Endothelial cell of umbilical vein (primary cell): ENCODE measurements around the gene LPP. TPM values are rescaled to one million over a fixed set of nuclear protein-coding genes. Genes with fewer than 3 reads are reported as not detected.

Source experiments
- BruUV-seq: library from RNA; stranded (reverse); fragments of 400-500 nt; replicated peaks from 2 replicates; lab custom pipeline; 2021; lab: Mats Ljungman, UMichigan
- CTCF ChIA-PET: fragments of 300-600, 350-600 bp; sonication (Branson Sonifier 250); formaldehyde crosslinking; loops from one replicate; lab custom pipeline; 2021; ENCODE audit warnings: antibody characterized with exemption, inconsistent platforms; lab: Charles Lee
- POLR2A ChIA-PET: fragments of 300-600, 350-600 bp; sonication (Branson Sonifier 250); formaldehyde crosslinking; loops from one replicate; lab custom pipeline; 2021; ENCODE audit warnings: antibody characterized with exemption, inconsistent platforms; lab: Charles Lee
- DNase-seq: peaks from one replicate; pipeline ENCODE4 v3.0.0-alpha.2; 2011; ENCODE audit warnings: low read depth, low spot score
- FAIRE-seq: peaks from 2 replicates; lab custom pipeline; 2011; peaks lifted over from hg19 to GRCh38; lab: Jason Lieb, UNC
- H2AFZ ChIP-seq: 2 replicates; pipeline ENCODE4 v1.6.0; 2012; ENCODE audit warnings: low read depth, low read length, control low read depth, inconsistent platforms
- H3K27ac ChIP-seq: 2 replicates; pipeline ENCODE4 v1.5.1; 2011; ENCODE audit warnings: low read depth, mild to moderate bottlenecking, control low read depth, low read length, moderate library complexity; ENCODE audit not compliant: insufficient read depth
- H3K27me3 ChIP-seq, 2 experiments: 2 replicates each; pipeline versions ENCODE4 v1.6.0 to v1.6.1; 2011; ENCODE audit warnings: low read length in 2 of 2, mixed read lengths in 1 of 2; ENCODE audit not compliant: control insufficient read depth in 2 of 2, insufficient read depth in 2 of 2
- H3K36me3 ChIP-seq, 2 experiments: 2 replicates in 1 of 2; 3 replicates in 1 of 2; pipeline ENCODE4 v1.5.1; 2011; ENCODE audit warnings: low read length in 2 of 2, mild to moderate bottlenecking in 1 of 2, moderate library complexity in 1 of 2; ENCODE audit not compliant: control insufficient read depth in 2 of 2, insufficient read depth in 2 of 2; ENCODE audit errors: extremely low read depth in 1 of 2
- H3K4me1 ChIP-seq: 3 replicates; pipeline ENCODE4 v1.5.1; 2011; ENCODE audit warnings: mild to moderate bottlenecking, low read length; ENCODE audit not compliant: control insufficient read depth, insufficient read depth; ENCODE audit errors: extremely low read depth
- H3K4me2 ChIP-seq: 2 replicates; pipeline ENCODE4 v1.6.1; 2011; ENCODE audit warnings: low read length, control low read depth, mixed read lengths; ENCODE audit not compliant: insufficient read depth
- H3K4me3 ChIP-seq, 3 experiments: fragments of 200-600 bp in 1 of 3; sonication (generic), shearing (Covaris generic) in 1 of 3; replicated peaks in 1 of 3; 2 replicates each; pipeline ENCODE4 v1.5.1; 2011 to 2016; ENCODE audit warnings: control low read depth in 3 of 3, low read length in 3 of 3, mild to moderate bottlenecking in 2 of 3, inconsistent platforms in 1 of 3, low read depth in 1 of 3, moderate library complexity in 1 of 3; ENCODE audit not compliant: insufficient read depth in 1 of 3
- H3K79me2 ChIP-seq: 2 replicates; pipeline ENCODE4 v1.6.0; 2012; ENCODE audit warnings: low read length, inconsistent platforms; ENCODE audit not compliant: control insufficient read depth, insufficient read depth
- H3K9ac ChIP-seq: replicated peaks from 2 replicates; pipeline ENCODE3; 2011; ENCODE audit warnings: low read length, control low read depth; ENCODE audit not compliant: insufficient read depth; ENCODE audit errors: extremely low read depth
- H3K9me1 ChIP-seq: replicated peaks from 3 replicates; pipeline ENCODE4 v1.6.0; 2011; ENCODE audit warnings: mild to moderate bottlenecking, low read length; ENCODE audit not compliant: control insufficient read depth, insufficient read depth; ENCODE audit errors: extremely low read depth
- H3K9me3 ChIP-seq: replicated peaks from 2 replicates; pipeline ENCODE4 v1.5.1; 2012; ENCODE audit warnings: low read length, inconsistent platforms; ENCODE audit not compliant: control insufficient read depth, insufficient read depth
- H4K20me1 ChIP-seq: replicated peaks from 2 replicates; pipeline ENCODE3; 2011; ENCODE audit warnings: mild to moderate bottlenecking, low read length; ENCODE audit not compliant: control insufficient read depth, insufficient read depth; ENCODE audit errors: extremely low read depth
- EZH2 ChIP-seq: IDR thresholded peaks from 2 replicates; pipeline ENCODE4 v1.6.1; 2012; ENCODE audit warnings: borderline replicate concordance, low read depth, mild to moderate bottlenecking, moderate library complexity, low read length, inconsistent platforms; ENCODE audit not compliant: severe bottlenecking
- FOS ChIP-seq: IDR thresholded peaks from 2 replicates; pipeline ENCODE4 v1.6.1; 2011; ENCODE audit warnings: mild to moderate bottlenecking, low read length, moderate library complexity, borderline replicate concordance; ENCODE audit not compliant: insufficient read depth
- GATA2 ChIP-seq: IDR thresholded peaks from 2 replicates; pipeline ENCODE4 v1.7.0; 2011; ENCODE audit warnings: low read depth, mild to moderate bottlenecking, moderate library complexity, mixed read lengths, low read length; ENCODE audit not compliant: insufficient read length, insufficient read depth
- JUN ChIP-seq: IDR thresholded peaks from 2 replicates; pipeline ENCODE4 v1.6.1; 2011; ENCODE audit warnings: borderline replicate concordance, low read depth; ENCODE audit not compliant: insufficient read length, insufficient read depth
- MYC ChIP-seq: IDR thresholded peaks from one replicate; pipeline ENCODE4 v1.6.1; 2011; ENCODE audit warnings: mild to moderate bottlenecking, low read depth, low read length
- POLR2A ChIP-seq: IDR thresholded peaks from 2 replicates; pipeline ENCODE4 v1.6.1; 2012; ENCODE audit warnings: low read depth, mild to moderate bottlenecking, control low read depth, low read length
- POLR2AphosphoS5 ChIP-seq: IDR thresholded peaks from 2 replicates; pipeline ENCODE4 v1.6.1; 2012; ENCODE audit warnings: low read depth, mild to moderate bottlenecking, control low read depth, low read length, moderate library complexity; ENCODE audit not compliant: insufficient read depth
- dilution Hi-C: fragments of 300-500 bp; cut with MboI; formaldehyde crosslinking; loops from one replicate; pipeline ENCODE4 v1.15.0; 2019; ENCODE audit warnings: low sequenced_read_pairs; ENCODE audit not compliant: extremely low pct_ligation_motif_present
- intact Hi-C: fragments of 100-400 bp; cut with micrococcal nuclease; formaldehyde crosslinking; loops from one replicate; pipeline ENCODE4 v1.10.0; 2022
- polyA plus RNA-seq, 4 experiments: library from polyadenylated mRNA; depleted of rRNA in 3 of 4; stranded (reverse) in 3 of 4; unstranded in 1 of 4; fragments of >200 nt; gene quantifications; 2 replicates each; pipeline versions ENCODE4 v1.2.1 to v1.2.3, GENCODE V29; 2011 to 2012; ENCODE audit warnings: missing spikeins in 1 of 4
- total RNA-seq: library from RNA; stranded (reverse); gene quantifications from 2 replicates; pipeline ENCODE4 v1.2.3, GENCODE V29; 2021
- TF ChIP-seq, protein P1 (sequence below), 2 donors: IDR thresholded peaks; 1 replicate in 1 of 2; 2 replicates in 1 of 2; pipeline ENCODE4 v1.5.1; 2011; ENCODE audit warnings: low read length in 2 of 2, mild to moderate bottlenecking in 2 of 2, moderate library complexity in 2 of 2, control low read depth in 1 of 2, inconsistent platforms in 1 of 2, low read depth in 1 of 2; ENCODE audit not compliant: insufficient read depth in 1 of 2; ENCODE audit errors: extremely low read depth in 1 of 2
- TF ChIP-seq, protein P2 (sequence below): IDR thresholded peaks from 2 replicates; pipeline ENCODE4 v1.6.1; 2011; ENCODE audit not compliant: insufficient read depth, insufficient read length

LPP gene
- total and polyA plus RNA-seq, 2 donors (not counting 3 experiments of a cell fraction or from before 2014, with no cell fraction given), result 16.9 to 153 TPM

DNA sequence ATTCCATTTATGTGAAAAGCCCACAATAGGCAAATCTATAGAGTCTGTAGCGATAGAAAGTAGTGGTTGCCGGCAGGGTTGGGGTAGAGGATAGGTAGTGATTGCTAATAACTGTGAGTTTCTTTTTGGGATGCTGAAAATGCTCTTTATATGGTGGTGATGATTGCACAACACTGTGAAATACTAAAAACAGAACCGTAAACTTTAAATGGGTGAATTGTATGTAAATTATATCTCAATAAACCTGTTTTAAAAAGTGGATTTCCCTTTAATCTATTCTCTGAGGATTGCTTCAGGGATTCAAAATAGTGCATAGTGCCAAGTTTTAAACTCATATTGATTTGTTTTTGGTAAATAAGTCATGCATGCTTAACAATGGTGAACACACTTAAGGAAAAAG, 140.2 kb downstream of the LPP start:
- Histone ChIP-seq H4K20me1 (no peaks in the 10 kb centered on the region), H3K36me3 (no peaks in the 10 kb centered on the region), H3K4me2 (no peak overlapping the region), H3K79me2 (peaks cover 7% of the 10 kb centered on the region), H3K27ac (peak overlapping the region; percentile 63), H3K4me1 (peaks cover 49% of the 10 kb centered on the region), H3K9me3 (no peaks in the 10 kb centered on the region), H3K27me3 (no peaks in the 10 kb centered on the region), H2AFZ (no peak overlapping the region), H3K9ac (no peak overlapping the region), H3K4me3 (no peak overlapping the region), H3K9me1 (no peaks in the 10 kb centered on the region)
- ChIA-PET CTCF (interaction anchor here (0.6 to 1.7 kb wide), 14 partner anchors 8 to 660 kb away, joined by 3 to 13 read pairs (median 4); no protein-coding TSS in a partner anchor), POLR2A (interaction anchor here (0.7 kb wide), 1 partner anchor 51 kb away, joined by 3 read pairs; no protein-coding TSS in a partner anchor)
- BruUV-seq, result no TSS peak
- TF ChIP-seq JUN, result no peak
- TF ChIP-seq POLR2A, result no peak
- TF ChIP-seq, protein P1, sequence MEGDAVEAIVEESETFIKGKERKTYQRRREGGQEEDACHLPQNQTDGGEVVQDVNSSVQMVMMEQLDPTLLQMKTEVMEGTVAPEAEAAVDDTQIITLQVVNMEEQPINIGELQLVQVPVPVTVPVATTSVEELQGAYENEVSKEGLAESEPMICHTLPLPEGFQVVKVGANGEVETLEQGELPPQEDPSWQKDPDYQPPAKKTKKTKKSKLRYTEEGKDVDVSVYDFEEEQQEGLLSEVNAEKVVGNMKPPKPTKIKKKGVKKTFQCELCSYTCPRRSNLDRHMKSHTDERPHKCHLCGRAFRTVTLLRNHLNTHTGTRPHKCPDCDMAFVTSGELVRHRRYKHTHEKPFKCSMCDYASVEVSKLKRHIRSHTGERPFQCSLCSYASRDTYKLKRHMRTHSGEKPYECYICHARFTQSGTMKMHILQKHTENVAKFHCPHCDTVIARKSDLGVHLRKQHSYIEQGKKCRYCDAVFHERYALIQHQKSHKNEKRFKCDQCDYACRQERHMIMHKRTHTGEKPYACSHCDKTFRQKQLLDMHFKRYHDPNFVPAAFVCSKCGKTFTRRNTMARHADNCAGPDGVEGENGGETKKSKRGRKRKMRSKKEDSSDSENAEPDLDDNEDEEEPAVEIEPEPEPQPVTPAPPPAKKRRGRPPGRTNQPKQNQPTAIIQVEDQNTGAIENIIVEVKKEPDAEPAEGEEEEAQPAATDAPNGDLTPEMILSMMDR (IDR thresholded peaks at IDR 0.05; ENCODE audit: extremely low read depth in 1 of 2, insufficient read depth in 1 of 2, low read depth in 1 of 2, low read length in 2 of 2), result no peak
- TF ChIP-seq GATA2, result no peak
- TF ChIP-seq FOS, result no peak
- TF ChIP-seq MYC, result no peak
- TF ChIP-seq, protein P2, sequence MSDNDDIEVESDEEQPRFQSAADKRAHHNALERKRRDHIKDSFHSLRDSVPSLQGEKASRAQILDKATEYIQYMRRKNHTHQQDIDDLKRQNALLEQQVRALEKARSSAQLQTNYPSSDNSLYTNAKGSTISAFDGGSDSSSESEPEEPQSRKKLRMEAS, result no peak
- TF ChIP-seq EZH2, result no peak
- TF ChIP-seq POLR2AphosphoS5, result no peak
- intact Hi-C loops (loop anchor here (2.0 to 10.0 kb wide), 4 partner anchors 65 to 549 kb away; partner anchors contain the start of genes BCL6 and LPP), dilution Hi-C loops (no loop called here)
- DNase-seq (no peak), FAIRE-seq (no peak)
